Lower leg skin (tissue), 4 donors: Measurements from ENCODE around the gene FBXW4. TPM values are rescaled to one million over a fixed set of nuclear protein-coding genes. Genes with fewer than 3 reads are reported as not detected.

ENCODE experiments used
- DNase-seq, 2 donors: peaks; one replicate each; pipeline ENCODE4 v3.0.0-alpha.2; 2019; ENCODE audit warnings: low spot score in 2 of 2
- H3K4me3 ChIP-seq: fragments of 200-600 bp; sonication (generic); 2 replicates; pipeline ENCODE4 v1.5.1; 2017; ENCODE audit warnings: mild to moderate bottlenecking, low read depth; ENCODE audit not compliant: poor library complexity, severe bottlenecking
- CTCF ChIP-seq, 3 donors: fragments of 450-650 bp; IDR thresholded peaks; one replicate each; pipeline ENCODE4 v1.5.1; 2016; ENCODE audit warnings: antibody characterized with exemption in 3 of 3, mild to moderate bottlenecking in 3 of 3, moderate library complexity in 2 of 3
- POLR2A ChIP-seq, 2 donors: fragments of 450-650 bp; IDR thresholded peaks; one replicate each; pipeline ENCODE4 v1.6.1; 2016 to 2017; ENCODE audit warnings: antibody characterized with exemption in 2 of 2, mild to moderate bottlenecking in 1 of 2, moderate library complexity in 1 of 2
- WGBS, 2 donors: methylation state at CpG; one replicate each; pipeline ENCODE4 v1.1.5; 2018; 5-methylcytosine and 5-hydroxymethylcytosine counted together
- intact Hi-C: fragments of 100-400 bp; cut with DNase I; formaldehyde crosslinking; loops from one replicate; pipeline ENCODE4 v1.15.0; 2023; ENCODE audit warnings: low total_unique reads
- total RNA-seq, 4 donors: library from RNA; depleted of rRNA; stranded (reverse); fragments of >200 nt; gene quantifications; one replicate each; pipeline ENCODE4 v1.1.0, GENCODE V29; 2016

The FBXW4 gene
- total RNA-seq, 4 donors from 2014 or later, result 51.9 to 102 (median 69.6) TPM

- 85 to 89% methylated on average over 1 of the region's 1 CpG for WGBS, 2 donors
- intact Hi-C loops, result no loop called here
- DNase-seq, result no peak
- no peak overlapping the region for H3K4me3 ChIP-seq
- TF ChIP-seq CTCF (IDR thresholded peaks at IDR 0.05) (no peak), POLR2A (IDR thresholded peaks at IDR 0.05) (no peak)
These were observed 26.4 kb downstream of the FBXW4 start for GRCh38 chr10:101668566-101668965.

GRCh38 chr10:101666083-101666482, 28.9 kb downstream of the FBXW4 start:
- intact Hi-C loops, result no loop called here
- no peak overlapping the region for H3K4me3 ChIP-seq
- no peak for TF ChIP-seq CTCF (IDR thresholded peaks at IDR 0.05)
- no peak for TF ChIP-seq POLR2A (IDR thresholded peaks at IDR 0.05)
- 74 to 75% methylated on average over 9 of the region's 9 CpGs for WGBS, 2 donors
- no peak for DNase-seq

GRCh38 chr10:101663097-101663496, 31.9 kb downstream of the FBXW4 start:
- no peak for TF ChIP-seq POLR2A (IDR thresholded peaks at IDR 0.05)
- no peak for TF ChIP-seq CTCF (IDR thresholded peaks at IDR 0.05)
- DNase-seq, result no peak
- intact Hi-C loops, result no loop called here
- WGBS, 2 donors, result 85 to 88% methylated on average over 1 of the region's 1 CpG
- no peak overlapping the region for H3K4me3 ChIP-seq

- H3K4me3 ChIP-seq, result no peak overlapping the region
- WGBS, 2 donors, result 82 to 86% methylated on average over 4 of the region's 4 CpGs
- intact Hi-C loops, result no loop called here
- TF ChIP-seq POLR2A (IDR thresholded peaks at IDR 0.05), result no peak
- no peak for TF ChIP-seq CTCF (IDR thresholded peaks at IDR 0.05)
- no peak for DNase-seq
These were observed 34.7 kb downstream of the FBXW4 start for GRCh38 chr10:101660256-101660655.

- WGBS, 2 donors, result 86 to 100% methylated on average over 3 to 5 of the region's 5 CpGs
- intact Hi-C loops, result no loop called here
- no peak overlapping the region for H3K4me3 ChIP-seq
- DNase-seq, result no peak
- TF ChIP-seq CTCF (IDR thresholded peaks at IDR 0.05) (no peak), POLR2A (IDR thresholded peaks at IDR 0.05) (no peak)
These were observed 36.0 kb downstream of the FBXW4 start for GRCh38 chr10:101658975-101659374.

DNA sequence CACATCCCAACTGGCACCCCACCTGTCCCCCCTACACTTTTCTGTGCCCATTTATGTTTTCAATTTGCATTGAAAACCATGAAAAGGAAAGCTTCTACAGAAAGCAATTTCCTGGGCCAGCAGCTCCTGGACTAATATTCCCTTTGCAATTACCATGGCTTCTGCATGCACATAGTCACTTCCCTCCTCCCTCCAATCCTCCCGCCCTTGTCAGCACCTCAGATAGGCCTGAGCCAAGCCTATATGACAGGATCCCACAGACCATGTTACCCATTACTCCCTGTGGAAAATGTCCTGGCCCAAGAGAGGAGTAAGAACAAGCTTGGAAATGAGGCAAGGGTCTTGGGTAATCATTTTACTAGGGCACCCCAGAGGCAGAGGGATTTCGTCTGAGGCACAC, 38.1 kb downstream of the FBXW4 start:
- intact Hi-C loops, result no loop called here
- TF ChIP-seq CTCF (IDR thresholded peaks at IDR 0.05) (no peak), POLR2A (IDR thresholded peaks at IDR 0.05) (no peak)
- H3K4me3 ChIP-seq, result no peak overlapping the region
- 90 to 97% methylated on average over 2 of the region's 2 CpGs for WGBS, 2 donors
- DNase-seq, result no peak
